Colon (tissue), 2 donors: ENCODE data around the gene TMED3.

Source experiments
- FAIRE-seq: peaks from 2 replicates; lab custom pipeline; 2012; peaks lifted over from hg19 to GRCh38; lab: Jason Lieb, UNC
- donor health status: control.
- donor health status: control.

TMED3 gene

DNA sequence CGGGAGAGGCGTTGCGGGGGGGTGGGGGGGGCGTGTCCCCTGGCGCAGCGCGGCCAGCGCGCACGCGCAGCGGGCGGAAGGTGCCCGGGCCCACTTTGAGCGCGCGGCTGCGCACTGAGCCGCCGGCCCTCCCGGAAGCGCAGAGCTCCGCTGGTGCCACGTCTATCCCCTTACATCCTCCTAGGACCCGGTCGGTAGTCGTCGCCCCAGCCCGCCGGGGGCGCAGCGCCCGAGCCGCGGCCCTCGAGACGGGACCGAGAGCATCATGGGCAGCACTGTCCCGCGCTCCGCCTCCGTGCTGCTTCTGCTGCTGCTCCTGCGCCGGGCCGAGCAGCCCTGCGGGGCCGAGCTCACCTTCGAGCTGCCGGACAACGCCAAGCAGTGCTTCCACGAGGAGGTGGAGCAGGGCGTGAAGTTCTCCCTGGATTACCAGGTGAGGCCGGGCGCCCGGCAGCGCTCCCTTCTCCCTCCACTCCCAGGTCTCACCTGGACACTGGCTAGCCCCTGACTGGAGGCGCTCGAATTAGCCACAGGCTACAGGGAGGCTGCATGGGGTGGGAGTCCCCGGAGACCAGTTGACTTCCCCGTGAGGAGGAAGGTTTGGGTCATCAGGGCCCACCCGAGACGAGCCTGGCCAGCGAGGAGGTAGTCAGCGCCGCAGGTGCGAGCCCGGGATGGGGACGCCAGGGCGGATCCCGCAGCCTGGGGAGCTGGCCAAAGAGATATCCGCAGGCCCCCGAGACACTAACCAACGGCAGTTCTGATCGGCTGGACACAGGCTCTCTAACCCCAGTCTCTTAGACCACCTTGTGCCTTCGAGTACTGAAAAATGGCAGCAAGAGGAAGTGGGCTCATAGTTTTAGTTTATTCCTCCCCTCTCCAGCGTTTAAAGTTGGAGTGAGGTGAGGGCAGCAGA is at the start of gene TMED3:
Gene TMED3 (plus strand): TSS at position 128 of the 916 bp plus-strand sequence. CDS start 138 bp downstream, at position 266.
- FAIRE-seq, result no peak

DNA sequence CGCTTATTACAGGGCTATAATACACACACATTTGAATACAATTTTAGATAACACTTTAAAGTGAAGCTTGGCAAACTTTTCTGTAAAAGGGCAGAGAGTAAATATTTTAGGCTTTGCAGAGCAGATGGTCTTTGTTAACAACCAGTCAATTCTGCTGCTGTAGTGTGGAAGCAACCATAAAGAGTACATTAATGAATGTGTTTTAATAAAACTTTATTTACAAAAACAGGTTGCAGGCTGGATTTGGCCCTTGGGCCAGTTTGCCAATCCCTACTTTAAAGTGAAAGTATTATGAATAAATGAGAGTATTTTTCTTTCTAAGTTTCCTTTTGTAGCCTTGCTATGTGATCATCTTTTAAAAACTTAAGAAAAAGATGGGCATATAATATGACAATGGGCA is 49.1 kb upstream of the TMED3 start:
- FAIRE-seq, result no peak

DNA sequence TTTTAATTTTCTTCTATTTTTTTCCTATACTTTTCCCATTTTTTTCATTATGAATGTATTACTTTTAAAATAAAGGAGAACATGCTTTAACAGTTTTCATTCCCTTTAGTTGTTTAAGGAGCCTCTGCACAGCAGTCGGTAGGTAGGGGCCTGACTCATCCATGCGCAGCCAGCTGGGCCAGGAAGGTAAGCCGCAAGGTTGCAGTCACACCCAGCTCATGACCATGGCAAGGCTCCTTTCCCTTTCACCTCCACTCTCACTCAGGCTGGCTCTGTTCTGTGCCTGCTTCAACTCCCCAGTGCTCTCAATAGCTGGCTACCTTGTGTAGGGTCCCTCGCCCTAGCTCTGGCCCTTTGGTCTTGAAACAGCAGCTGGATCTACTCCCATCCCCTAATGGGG is 45.7 kb upstream of the TMED3 start:
- no peak for FAIRE-seq

DNA sequence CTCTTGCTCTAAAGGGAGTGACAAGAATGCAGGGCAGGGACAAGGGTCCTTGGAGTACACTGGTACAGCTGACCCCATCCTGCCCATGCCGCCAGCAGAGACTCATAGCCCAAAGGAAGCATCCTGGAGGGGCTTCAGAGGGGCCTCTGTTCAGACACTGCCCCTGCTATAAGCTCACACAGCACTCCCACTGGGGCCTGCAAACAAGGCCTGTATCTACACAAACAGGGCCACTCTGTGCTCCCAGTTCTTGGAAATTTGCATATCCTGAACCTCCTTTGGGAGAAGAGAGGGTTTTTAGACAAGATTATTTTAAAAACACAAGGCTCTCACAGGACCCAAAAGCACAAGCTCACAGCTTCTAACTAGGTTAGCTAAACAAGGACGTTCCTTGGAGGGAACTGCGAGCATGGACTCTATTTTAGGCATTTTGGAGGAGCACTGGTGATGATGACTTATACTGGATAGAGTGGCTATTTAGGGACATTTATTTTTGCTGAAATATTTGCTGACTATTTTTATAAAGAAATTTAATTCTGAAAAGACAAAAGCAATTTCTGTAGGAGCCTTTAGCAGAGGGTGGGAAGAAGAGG is 44.8 kb upstream of the TMED3 start:
- no peak for FAIRE-seq

DNA sequence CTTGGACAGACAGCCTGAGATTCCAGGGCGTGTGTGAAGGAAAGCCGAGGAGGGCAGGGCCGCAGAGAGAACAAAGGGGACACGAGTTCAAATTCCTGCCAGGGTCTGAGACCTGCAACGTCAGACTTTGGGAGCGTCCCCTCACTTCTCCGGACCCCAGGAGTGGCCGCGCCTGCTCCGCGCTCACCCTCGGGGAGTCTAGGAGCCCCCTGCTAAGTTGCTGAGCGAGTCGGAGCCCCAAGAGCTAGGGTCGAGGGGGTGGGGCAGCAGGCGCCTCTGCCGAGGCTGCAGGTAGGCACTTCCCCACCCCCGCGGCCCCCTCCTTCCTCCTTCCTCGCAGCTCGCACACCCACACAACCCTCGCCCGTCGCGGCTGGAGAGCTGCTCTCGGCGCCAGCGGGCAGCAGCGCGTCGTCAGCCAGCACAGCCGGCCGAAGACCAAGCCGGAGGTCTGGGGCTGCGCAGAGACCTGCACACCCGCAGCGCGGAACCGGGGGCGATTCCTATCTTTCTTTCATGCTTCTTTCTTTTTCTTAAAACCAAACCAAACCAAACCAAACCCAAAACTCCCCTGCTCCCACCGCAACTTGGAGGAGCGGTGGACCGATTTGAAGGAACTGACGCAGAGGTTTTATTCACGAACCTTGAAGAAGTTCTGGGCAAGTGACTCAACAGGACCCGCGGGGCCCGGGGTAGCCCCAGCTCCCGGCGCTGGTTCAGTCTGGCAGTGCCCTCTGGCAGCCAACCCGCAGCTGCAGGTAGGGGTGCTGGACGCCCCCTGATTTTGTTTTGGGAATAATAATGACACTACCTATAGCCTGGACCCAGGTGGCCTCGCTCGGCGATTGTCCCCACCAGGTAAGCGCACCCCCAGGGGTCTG is 28.3 kb upstream of the TMED3 start, which contains the start of gene ANKRD34C:
Gene ANKRD34C (plus strand): TSS at position 352 of the 881 bp plus-strand sequence. CDS start 10,563 bp downstream, outside the sequence.
- no peak for FAIRE-seq

DNA sequence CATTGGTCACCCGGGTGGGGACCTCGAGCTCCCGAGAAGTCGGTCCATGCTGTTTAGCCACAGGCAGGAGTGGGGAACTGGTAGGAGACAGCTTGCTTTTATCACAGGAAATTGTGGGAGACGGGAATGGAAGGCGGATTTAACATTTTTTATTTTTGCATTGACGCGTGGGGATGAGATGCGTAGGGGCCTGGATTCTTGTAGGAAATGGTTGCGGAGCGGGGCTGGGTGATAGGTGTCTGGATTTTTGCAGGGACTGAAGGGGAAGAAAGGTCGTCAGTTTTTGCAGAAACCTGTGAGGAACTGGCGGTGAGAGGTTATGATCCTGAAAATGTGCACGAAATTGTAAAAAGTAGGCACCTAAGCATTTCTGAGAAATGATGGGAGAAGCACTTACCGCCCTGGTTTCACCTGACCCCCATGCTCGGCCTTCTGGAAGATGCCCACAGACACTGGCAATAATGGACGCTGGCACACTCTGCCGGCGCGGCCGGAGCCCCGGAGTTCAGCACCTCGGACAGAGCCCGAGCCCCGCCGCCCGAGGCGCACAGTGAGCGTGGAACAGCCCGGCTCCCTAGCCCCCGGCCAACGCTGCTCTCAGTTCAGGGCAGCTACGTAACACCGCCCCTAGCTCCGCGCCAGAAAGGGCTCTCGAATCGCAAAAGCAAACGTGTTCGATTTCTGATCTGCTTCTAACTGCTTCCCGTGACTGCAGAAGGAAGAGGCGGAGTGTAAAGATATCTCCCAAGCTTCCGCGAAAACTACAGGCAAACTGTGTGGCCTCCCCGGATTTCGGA is 27.5 kb upstream of the TMED3 start:
- no peak for FAIRE-seq

DNA sequence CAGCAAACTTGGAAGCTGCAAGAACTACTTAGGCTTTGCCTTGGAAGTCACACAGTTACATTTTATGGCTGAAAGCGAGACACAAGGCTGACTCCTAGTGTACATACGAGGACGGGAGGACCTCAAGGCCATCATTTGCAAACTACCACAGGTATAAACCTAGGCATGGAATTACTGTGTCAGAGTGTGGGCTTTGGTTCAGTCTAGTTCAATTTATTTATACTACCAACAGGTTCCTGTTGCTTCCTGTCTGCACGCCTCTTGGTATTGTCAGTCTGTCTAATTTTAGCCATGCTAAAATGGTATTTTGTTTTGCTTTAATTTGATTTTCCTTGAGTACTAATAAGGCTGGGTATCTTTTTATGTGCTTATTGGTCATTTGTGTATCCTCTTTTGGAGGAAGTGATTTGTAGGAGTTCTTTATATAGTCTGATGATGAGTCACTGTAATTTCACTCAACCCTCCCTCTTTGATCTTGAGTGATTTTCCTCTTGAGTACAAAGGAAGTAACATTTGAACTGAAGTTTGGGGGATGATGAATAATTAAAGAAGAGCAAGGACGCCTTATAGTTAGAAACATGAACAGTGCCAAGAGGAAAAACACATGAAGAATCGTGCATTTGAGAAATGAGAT is 20.2 kb upstream of the TMED3 start:
- FAIRE-seq, result no peak

DNA sequence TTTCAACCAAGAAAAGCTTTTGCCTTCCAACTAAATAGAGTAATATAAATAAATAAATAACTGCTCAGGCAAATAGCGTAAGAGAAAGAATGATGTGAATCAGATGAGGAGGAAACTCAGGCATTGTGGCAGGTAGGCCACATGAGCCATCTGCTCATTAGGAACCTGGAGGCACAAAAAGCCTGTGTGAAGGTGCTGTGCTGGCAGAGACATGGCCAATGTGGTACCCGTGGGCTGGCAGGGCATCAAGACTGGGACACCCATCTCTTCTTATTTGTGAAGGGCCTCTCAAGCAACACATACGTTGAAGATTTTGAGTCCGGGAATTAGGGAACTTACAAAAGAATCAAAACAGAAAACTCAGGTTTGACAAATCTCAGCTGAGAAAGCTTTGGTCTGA is 18.9 kb upstream of the TMED3 start:
- FAIRE-seq, result no peak

DNA sequence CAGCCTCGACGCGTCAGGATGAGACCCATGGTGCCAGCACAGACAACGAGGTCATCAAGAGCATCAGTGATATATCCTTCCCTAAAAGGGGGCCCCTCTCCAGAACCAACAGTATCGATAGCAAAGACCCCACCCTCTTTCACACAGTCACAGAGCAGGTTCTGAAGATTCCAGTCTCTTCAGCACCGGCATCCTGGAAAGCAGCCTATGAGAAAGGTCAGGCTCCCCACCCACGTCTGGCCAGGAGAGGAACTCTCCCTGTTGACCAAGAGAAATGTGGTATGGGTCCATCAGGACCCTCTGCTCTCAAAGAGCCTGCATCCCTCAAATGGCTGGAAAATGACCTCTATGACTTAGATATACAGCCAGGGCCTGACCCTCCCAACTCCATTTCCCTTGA is 16.8 kb upstream of the TMED3 start:
- no peak for FAIRE-seq

DNA sequence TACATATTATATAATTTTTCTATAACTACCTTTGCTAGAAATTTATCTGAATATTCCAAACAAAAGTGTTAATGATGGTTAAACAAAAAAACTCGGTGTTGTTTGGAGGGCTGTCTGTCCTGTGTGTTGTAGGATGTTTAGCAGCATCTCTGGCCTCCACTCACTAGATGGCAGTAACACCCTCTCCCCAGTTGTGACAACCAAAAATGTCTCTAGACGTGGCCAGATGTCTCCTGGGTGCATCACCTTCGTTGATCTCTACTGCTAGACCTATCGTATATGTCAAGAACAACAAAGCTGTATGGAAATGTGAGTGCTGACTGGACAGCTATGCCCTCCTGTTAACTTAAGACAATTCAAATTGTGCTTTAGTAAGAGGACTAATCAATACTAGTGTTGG is 14.3 kb upstream of the TMED3 start:
- no peak for FAIRE-seq

DNA sequence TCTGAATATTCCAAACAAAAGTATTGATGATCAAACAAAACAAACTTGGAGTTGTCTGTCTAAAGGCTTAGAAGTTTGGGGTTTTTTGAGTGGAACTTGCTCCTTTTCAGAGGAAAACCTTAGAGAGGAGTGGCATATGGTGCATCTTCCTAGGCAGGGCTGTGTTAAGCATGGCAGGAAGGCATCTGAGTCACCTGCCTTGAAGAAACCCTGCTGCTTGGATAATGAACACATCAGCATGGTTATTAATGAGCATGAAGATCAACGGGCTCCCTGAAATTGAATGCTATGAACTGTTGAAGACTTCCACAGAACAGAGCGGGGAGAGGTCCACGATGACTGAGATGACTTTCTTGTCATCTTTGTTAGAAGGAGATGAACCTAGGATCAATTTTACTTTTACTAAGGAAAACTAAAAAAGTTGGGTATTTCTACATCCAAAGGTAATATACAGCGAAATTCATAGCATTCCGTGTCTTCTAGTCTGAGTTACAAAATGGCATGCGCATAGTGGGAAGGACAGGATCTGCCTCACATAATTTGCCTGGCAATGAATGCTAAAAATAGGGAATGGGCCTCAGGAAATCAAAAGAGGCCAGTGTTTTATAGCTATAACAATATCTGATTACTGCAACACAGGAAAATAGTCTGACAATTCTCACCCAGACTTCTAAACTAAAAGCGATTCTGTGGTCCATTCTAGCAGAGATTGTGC is 11.6 kb upstream of the TMED3 start:
- no peak for FAIRE-seq

DNA sequence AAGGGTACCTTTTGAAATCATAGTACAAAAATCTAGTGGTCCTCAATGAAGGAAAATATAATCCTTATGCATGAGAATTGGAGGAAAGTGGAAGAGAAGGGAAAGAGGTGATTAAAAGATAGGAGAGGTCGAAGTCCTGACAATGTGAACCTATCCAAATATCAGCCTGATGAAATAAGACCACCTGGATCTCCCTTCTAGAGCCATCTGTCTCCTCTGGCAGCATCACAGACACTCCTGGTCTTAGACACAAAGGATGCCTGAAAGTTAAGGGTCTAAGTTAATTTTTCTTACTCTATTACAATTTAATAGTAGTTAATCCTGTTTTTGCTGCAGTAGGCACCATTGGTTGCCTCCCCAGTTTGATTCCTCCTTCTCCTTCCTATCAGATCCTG is 11.1 kb upstream of the TMED3 start:
- FAIRE-seq, result no peak

DNA sequence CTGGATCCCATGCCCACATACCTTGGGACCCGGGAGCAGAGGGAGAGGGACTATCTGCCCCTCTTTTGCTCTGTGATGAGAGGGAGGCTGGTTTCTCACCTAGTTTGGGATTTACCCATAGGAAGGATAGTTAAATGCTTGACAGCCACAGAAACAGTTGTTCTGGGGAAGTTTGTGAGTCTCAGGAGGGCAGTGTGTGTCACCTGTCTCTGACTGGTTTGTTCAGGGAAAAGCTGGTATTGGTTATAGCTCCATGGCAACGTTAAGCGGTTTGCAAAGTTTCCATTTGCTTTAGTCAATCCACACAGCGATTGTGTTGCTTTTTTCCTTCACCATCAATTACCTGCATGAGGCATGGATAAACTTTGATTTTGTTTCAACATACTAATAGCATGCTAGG is 3.7 kb upstream of the TMED3 start:
- no peak for FAIRE-seq

DNA sequence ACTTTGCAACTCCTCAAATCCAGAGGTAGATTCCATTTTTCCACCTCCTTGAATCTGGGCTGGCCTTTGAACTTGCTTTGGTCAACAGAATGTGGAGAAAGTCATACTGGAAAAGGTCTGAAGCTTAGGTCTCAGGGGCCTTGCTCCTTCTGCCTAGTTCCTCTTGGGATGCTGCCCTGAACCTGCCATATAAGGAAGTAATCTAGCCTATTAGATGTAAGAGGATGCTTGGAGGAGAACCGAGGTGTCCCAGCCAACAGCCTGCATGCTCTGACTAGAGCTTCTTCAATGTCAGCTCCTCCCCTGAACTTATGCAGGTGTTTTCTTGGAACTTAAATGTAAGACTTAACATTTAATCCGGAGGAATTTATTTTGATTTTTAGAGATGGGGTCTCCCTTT is 2.0 kb upstream of the TMED3 start:
- no peak for FAIRE-seq

DNA sequence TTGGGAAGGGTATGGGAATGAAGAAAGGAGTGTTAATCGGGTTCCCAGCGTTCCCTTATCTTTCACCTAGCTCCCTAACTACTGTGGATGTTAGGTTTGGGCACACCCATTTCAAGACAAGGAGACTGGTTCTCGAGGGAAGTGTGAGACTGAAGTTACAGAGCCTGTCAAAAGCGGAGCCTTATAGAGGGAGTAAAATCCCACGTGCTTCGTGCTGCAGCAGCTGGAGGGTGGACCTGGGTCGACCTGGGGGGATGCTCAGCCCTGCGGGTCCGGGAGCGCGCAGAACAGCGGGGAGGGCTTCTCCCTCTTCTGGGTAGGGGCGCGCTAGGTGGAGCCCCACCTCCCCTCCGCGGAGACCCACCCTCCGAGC is 314 bp upstream of the TMED3 start:
- FAIRE-seq, result no peak

DNA sequence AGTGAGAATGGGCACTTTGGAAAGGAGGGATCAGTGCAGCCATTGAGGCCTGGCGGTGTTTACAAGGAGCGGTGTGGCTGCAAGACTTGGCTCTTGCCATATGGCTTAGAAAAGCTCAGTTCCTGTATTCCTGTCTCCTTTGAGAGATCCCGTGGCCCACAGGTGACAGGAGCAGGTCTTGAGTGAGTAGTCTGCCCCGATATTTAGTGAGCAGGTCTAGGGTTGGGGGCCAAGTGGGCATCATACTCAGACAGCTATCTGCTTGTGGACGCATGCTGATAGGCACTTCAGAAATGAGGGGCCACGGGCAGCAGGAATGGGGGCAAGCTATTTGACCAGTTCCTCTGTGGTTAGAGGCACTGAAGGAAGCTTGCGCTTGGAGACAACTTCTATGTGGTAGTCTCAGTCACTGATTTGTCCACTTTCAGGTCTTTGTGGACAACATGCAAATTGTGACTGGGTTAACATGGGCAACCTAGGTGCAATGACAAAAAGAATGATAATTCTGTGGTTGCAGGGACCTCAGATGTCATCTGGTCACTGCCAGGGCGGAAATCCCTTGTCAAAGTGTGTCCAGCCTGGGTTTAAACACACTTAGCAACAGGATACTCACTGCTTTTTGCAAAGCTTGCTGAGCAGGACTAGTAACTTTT is 1.1 kb downstream of the TMED3 start:
- no peak for FAIRE-seq

DNA sequence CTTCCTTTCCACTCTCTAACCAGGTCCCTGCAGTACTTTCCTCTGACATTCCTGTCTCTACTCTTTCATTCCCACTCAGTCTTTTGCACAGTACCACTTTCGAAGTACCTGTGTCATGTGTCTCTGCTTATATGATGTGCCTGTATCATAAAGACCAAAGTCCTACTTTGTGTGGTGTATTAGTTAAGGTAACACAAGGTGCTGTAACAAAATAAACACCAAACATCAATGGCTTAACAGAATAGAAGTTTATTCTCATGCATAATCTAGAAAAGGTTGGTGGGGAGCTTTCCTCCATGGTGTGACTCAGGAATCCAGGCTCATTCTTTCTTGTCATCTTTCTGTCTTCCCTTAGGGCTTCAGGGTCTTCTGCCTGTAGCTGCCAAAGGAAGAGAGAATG is 3.3 kb downstream of the TMED3 start:
- no peak for FAIRE-seq

DNA sequence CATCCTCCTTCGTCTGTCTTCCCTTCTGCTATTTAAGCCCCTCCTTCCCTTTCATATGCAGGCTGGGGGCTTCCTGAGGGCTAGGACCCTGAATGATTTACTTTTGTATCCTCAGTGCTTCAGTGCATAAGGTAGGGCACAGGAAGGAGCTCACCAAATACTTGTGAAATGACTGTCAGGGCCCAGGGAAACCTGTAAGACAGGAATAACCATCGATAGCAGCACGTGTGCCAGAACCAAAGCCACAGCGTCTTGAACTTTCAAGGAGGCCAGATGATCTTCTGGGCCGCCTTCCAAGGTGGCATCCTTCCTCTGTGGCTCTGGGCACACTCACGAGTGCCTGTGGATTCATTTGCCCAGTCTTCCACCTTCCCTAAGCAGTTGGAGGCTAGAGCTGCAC is 3.9 kb downstream of the TMED3 start:
- no peak for FAIRE-seq

DNA sequence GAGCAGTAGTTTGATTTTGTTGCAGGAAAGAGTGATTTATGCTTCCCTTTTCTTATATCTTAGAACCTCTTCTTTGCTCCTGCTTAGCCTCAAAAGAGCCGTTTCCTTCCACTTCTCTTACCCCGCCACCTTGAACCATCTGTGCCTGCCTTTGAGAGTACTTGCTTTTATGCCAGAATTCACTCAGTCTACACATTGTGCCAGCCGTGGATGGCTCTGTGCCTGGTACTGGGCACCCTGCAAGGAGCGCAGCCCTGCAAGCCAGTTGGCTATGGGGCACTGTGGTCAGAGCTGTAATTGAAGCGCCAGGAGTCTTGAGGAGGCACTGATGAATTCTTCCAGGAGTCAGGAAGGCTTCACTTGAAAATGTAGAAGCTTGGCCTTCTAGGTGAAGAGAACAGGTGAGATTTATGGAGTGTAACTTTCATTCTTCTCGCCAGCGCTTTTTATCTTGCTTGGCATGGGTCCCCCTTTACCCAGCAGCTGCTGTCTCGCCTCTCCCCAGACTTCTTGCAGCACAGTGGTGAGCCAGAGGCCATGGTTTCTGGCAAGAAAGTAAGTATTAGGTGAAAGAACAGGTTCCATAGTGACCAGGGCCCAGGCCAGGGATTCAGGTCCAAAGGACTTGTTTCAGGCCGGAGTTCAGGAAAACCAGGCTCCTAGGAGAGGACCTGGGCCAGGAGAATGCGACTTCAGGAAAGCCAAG is 4.9 kb downstream of the TMED3 start:
- no peak for FAIRE-seq

DNA sequence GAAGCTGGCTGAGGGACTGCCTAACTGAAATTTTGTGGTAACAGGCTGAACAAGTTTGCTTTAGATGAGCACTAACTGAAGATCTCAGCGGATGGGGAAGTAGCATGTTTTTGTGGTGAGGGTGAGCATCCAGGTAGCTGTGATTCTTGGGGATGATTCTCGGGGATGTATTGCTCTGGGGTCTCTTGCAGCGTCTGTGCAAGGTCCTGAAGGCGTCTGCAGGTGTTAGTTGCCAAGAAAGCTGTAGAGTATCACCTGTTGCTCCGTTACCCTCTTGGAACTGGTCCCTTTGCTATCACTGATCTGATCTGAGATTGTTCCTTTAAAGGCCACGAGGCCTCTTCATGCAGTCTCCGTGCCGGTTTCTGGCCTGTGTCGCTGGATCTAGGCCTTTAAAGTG is 6.0 kb downstream of the TMED3 start:
- FAIRE-seq, result no peak
